B cell (primary cell): ENCODE results near the gene CCDC24. TPM values are rescaled to one million over a fixed set of nuclear protein-coding genes. Genes with fewer than 3 reads are reported as not detected.

Experiments used
- ATAC-seq: fragments of 200-7000 bp; cut with Tn5 transposase; one replicate; pipeline ENCODE4 v1.10.0; 2021; ENCODE audit warnings: low read depth, mild to moderate bottlenecking, moderate number of reproducible peaks, moderate library complexity
- CTCF ChIA-PET: fragments of 350-600 bp; sonication (Branson Sonifier 250); formaldehyde crosslinking; loops from one replicate; lab custom pipeline; 2021; ENCODE audit warnings: antibody characterized with exemption, inconsistent platforms; lab: Charles Lee
- POLR2A ChIA-PET: fragments of 350-600 bp; sonication (Branson Sonifier 250); formaldehyde crosslinking; loops from one replicate; lab custom pipeline; 2021; ENCODE audit warnings: antibody characterized with exemption; lab: Charles Lee
- DNase-seq: peaks from one replicate; pipeline ENCODE4 v3.0.0; 2013
- H2AFZ ChIP-seq: 2 replicates; pipeline ENCODE4 v1.6.1; 2012; ENCODE audit warnings: mild to moderate bottlenecking, low read depth, low read length; ENCODE audit not compliant: insufficient read depth, poor library complexity, severe bottlenecking
- H3K27ac ChIP-seq, 2 donors: 1 replicate in 1 of 2; 2 replicates in 1 of 2; pipeline ENCODE4 v1.5.1; 2012 to 2013; ENCODE audit warnings: low read length in 2 of 2, mild to moderate bottlenecking in 2 of 2, moderate library complexity in 1 of 2
- H3K27me3 ChIP-seq, 4 experiments: fragments of 200-600 bp in 1 of 4; sonication (generic) in 1 of 4; replicated peaks in 1 of 4; 1 replicate in 2 of 4; 2 replicates in 2 of 4; pipeline versions ENCODE4 v1.6.1 to v1.7.0; 2013 to 2016; ENCODE audit warnings: low read length in 3 of 4, mild to moderate bottlenecking in 2 of 4, mixed read lengths in 1 of 4, moderate library complexity in 1 of 4; ENCODE audit not compliant: insufficient read depth in 4 of 4, control insufficient read depth in 3 of 4; ENCODE audit errors: control extremely low read depth in 1 of 4
- H3K36me3 ChIP-seq, 2 experiments: replicated peaks in 1 of 2; 1 replicate in 1 of 2; 2 replicates in 1 of 2; pipeline versions ENCODE4 v1.6.1 to v1.7.1; 2013; ENCODE audit warnings: low read length in 1 of 2; ENCODE audit not compliant: insufficient read depth in 2 of 2, control insufficient read depth in 1 of 2; ENCODE audit errors: control extremely low read depth in 1 of 2, extremely low read depth in 1 of 2
- H3K4me1 ChIP-seq, 2 donors: fragments of 200-600 bp in 1 of 2; sonication (generic) in 1 of 2; 1 replicate in 1 of 2; 2 replicates in 1 of 2; pipeline versions ENCODE4 v1.5.1 to v1.6.1; 2013 to 2017; ENCODE audit warnings: low read length in 2 of 2; ENCODE audit not compliant: control insufficient read depth in 2 of 2, insufficient read depth in 2 of 2
- H3K4me2 ChIP-seq: replicated peaks from 2 replicates; pipeline ENCODE3; 2012; ENCODE audit warnings: mild to moderate bottlenecking, low read depth, low read length; ENCODE audit not compliant: poor library complexity, severe bottlenecking
- H3K4me3 ChIP-seq, 5 experiments: fragments of 200-600 bp in 1 of 5; sonication (generic) in 1 of 5; 1 replicate in 3 of 5; 2 replicates in 2 of 5; pipeline versions ENCODE4 v1.5.1 to v1.7.0; 2011 to 2016; ENCODE audit warnings: low read length in 4 of 5, mild to moderate bottlenecking in 4 of 5, low read depth in 2 of 5, control low read depth in 1 of 5, moderate library complexity in 1 of 5; ENCODE audit not compliant: insufficient read depth in 1 of 5; ENCODE audit errors: control extremely low read depth in 1 of 5, extremely low read depth in 1 of 5
- H3K79me2 ChIP-seq: fragments of 200-600 bp; sonication (generic); one replicate; pipeline ENCODE4 v1.6.0; 2016; ENCODE audit warnings: low read length; ENCODE audit not compliant: control insufficient read depth, insufficient read depth
- H3K9ac ChIP-seq: fragments of 200-600 bp; sonication (generic); 2 replicates; pipeline ENCODE4 v1.6.1; 2017; ENCODE audit warnings: mild to moderate bottlenecking, low read length, moderate library complexity
- H3K9me3 ChIP-seq, 3 donors: one replicate each; pipeline versions ENCODE4 v1.6.1 to v1.7.1; 2013; ENCODE audit warnings: low read length in 2 of 3; ENCODE audit not compliant: control insufficient read depth in 2 of 3, insufficient read depth in 1 of 3; ENCODE audit errors: control extremely low read depth in 1 of 3
- H4K20me1 ChIP-seq: 2 replicates; pipeline ENCODE4 v1.6.0; 2012; ENCODE audit warnings: mild to moderate bottlenecking, low read length; ENCODE audit not compliant: insufficient read depth, control insufficient read depth, poor library complexity, severe bottlenecking
- H3K27ac Mint-ChIP-seq: one replicate; pipeline ENCODE4 v1.8.0; 2021; ENCODE audit warnings: mixed read lengths
- H3K27me3 Mint-ChIP-seq: one replicate; pipeline ENCODE4 v1.8.0; 2021; ENCODE audit warnings: mixed read lengths
- H3K4me1 Mint-ChIP-seq: one replicate; pipeline ENCODE4 v1.8.0; 2021; ENCODE audit warnings: mixed read lengths
- H3K4me3 Mint-ChIP-seq: one replicate; pipeline ENCODE4 v1.8.0; 2021; ENCODE audit warnings: mixed read lengths
- H3K9me3 Mint-ChIP-seq: one replicate; pipeline ENCODE4 v1.8.0; 2022; ENCODE audit warnings: mixed read lengths; ENCODE audit not compliant: insufficient read depth
- CTCF ChIP-seq: fragments of 200-600 bp; IDR thresholded peaks from one replicate; pipeline ENCODE4 v1.8.0; 2022; ENCODE audit warnings: antibody characterized with exemption, mild to moderate bottlenecking
- EZH2 ChIP-seq: IDR thresholded peaks from 2 replicates; pipeline ENCODE4 v1.6.1; 2012; ENCODE audit warnings: borderline replicate concordance, low read depth, mild to moderate bottlenecking, moderate library complexity, low read length; ENCODE audit not compliant: insufficient read depth, poor library complexity, severe bottlenecking
- WGBS: methylation state at CpG from one replicate; pipeline ENCODE4 v1.1.5; 2013; ENCODE audit warnings: missing lambda C conversion rate; ENCODE audit not compliant: insufficient coverage; 5-methylcytosine and 5-hydroxymethylcytosine counted together
- intact Hi-C: fragments of 100-400 bp; cut with micrococcal nuclease; formaldehyde crosslinking; loops from one replicate; pipeline ENCODE4 v1.10.0; 2022
- polyA plus RNA-seq: library from polyadenylated mRNA; depleted of rRNA; stranded (reverse); fragments of >200 nt; gene quantifications from 2 replicates; pipeline ENCODE4 v1.2.3, GENCODE V29; 2012
- total RNA-seq, 2 donors: library from RNA; stranded (reverse); fragments of 120-200 nt in 1 of 2; gene quantifications; 1 replicate in 1 of 2; 2 replicates in 1 of 2; pipeline versions ENCODE4 v1.2.3 to v1.2.4, GENCODE V29; 2013 to 2022

The CCDC24 gene
- total and polyA plus RNA-seq, 2 donors (not counting 1 experiment from before 2014, with no cell fraction given) = 10.1 to 18.4 TPM

GRCh38 chr1:44038876-44039657 lies 47.7 kb downstream of the CCDC24 start:
- Histone ChIP-seq H3K4me2 (no peak overlapping the region), H3K4me3 (no peak overlapping the region), H2AFZ (no peak overlapping the region), H3K9ac (no peak overlapping the region), H3K4me1 (no peaks in the 10 kb centered on the region), H3K9me3 (no peaks in the 10 kb centered on the region), H3K36me3 (no peaks in the 10 kb centered on the region), H4K20me1 (no peaks in the 10 kb centered on the region), H3K27me3 (peaks cover 0 to 4% (median 0%) of the 10 kb centered on the region in 4 experiments), H3K27ac (no peak overlapping the region), H3K79me2 (no peaks in the 10 kb centered on the region)
- TF ChIP-seq CTCF (no peak), EZH2 (no peak)
- ATAC-seq (no peak), DNase-seq (no peak)
- ChIA-PET CTCF (interaction anchor here (0.9 to 5.9 kb wide), 4 partner anchors 9 to 34 kb away, joined by 3 to 67 read pairs (median 6); no protein-coding TSS in a partner anchor), POLR2A (no interaction called here)
- Mint-ChIP-seq H3K27ac (no peak overlapping the region), H3K4me3 (no peak overlapping the region), H3K27me3 (peaks cover 6% of the 10 kb centered on the region), H3K4me1 (no peaks in the 10 kb centered on the region), H3K9me3 (no peaks in the 10 kb centered on the region)
- intact Hi-C loops = no loop called here
- no CpG with 5 or more reads among the region's 2 CpGs for WGBS

DNA sequence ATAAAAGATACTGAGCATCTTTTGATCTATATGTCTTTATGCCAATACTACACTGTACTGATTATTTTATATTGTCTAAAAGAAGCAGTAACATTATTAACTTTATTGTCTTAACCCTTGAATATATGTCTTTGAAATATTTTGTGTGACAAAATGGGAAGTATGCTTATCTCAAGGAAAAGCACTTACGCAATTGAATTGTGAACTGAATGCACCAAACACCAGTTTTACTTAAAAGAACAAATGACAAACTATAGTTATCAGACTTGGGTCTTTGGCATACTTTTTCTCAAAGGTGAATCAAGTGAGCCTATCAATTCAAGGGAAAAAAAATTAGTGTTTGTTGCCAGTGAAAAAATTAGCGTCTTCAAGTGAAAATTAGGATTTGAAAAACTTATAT lies 49.0 kb downstream of the CCDC24 start:
- no peak overlapping the region for H2AFZ ChIP-seq
- no peak overlapping the region for H3K4me3 Mint-ChIP-seq
- no peaks in the 10 kb centered on the region for H3K36me3 ChIP-seq
- POLR2A ChIA-PET = no interaction called here
- H3K27ac ChIP-seq = no peak overlapping the region
- no CpG with 5 or more reads among the region's 2 CpGs for WGBS
- no peaks in the 10 kb centered on the region for H4K20me1 ChIP-seq
- H3K27me3 ChIP-seq = peaks cover 0 to 4% (median 0%) of the 10 kb centered on the region in 4 experiments
- no peaks in the 10 kb centered on the region for H3K4me1 ChIP-seq
- no peak overlapping the region for H3K9ac ChIP-seq
- no peaks in the 10 kb centered on the region for H3K79me2 ChIP-seq
- intact Hi-C loops = no loop called here
- no peak overlapping the region for H3K4me2 ChIP-seq
- H3K27ac Mint-ChIP-seq = no peak overlapping the region
- CTCF ChIA-PET = interaction anchor here (0.5 to 5.9 kb wide), 5 partner anchors 10 to 1195 kb away, joined by 3 to 67 read pairs (median 4); no protein-coding TSS in a partner anchor
- H3K9me3 Mint-ChIP-seq = no peaks in the 10 kb centered on the region
- TF ChIP-seq EZH2 = no peak
- no peak for TF ChIP-seq CTCF
- H3K9me3 ChIP-seq = no peaks in the 10 kb centered on the region
- H3K27me3 Mint-ChIP-seq = peaks cover 7% of the 10 kb centered on the region
- no peaks in the 10 kb centered on the region for H3K4me1 Mint-ChIP-seq
- DNase-seq (no peak), ATAC-seq (no peak)
- H3K4me3 ChIP-seq = no peak overlapping the region
